ENCODE measurements around the gene LDLRAD3. TPM values are rescaled to one million over a fixed set of nuclear protein-coding genes. Genes with fewer than 3 reads are reported as not detected.

Gene LDLRAD3
- total RNA-seq, 1 experiment from 2014 or later: 12.1 TPM

- Histone ChIP-seq H3K79me2 (ENCODE audit: insufficient read depth, low read length) (no peaks in the 10 kb centered on the region), H4K8ac (replicated peaks; ENCODE audit: insufficient read length, low read depth, low read length) (no peak overlapping the region), H3T11ph (ENCODE audit: low read length) (no peak overlapping the region), H2AK5ac (ENCODE audit: insufficient read length, low read length) (no peak overlapping the region), H2BK12ac (ENCODE audit: insufficient read length, low read depth, low read length) (no peak overlapping the region), H3K27ac (ENCODE audit: insufficient read length, low read depth, low read length) (no peak overlapping the region), H3K27me3 (ENCODE audit: insufficient read depth, low read length) (no peaks in the 10 kb centered on the region), H3K23ac (ENCODE audit: insufficient read length, low read depth, low read length) (no peak overlapping the region), H4K91ac (ENCODE audit: insufficient read length, low read depth, low read length) (no peak overlapping the region), H4K5ac (ENCODE audit: insufficient read length, low read depth, low read length) (no peak overlapping the region), H3K4me2 (ENCODE audit: insufficient read depth, insufficient read length, low read length) (no peak overlapping the region), H3K18ac (ENCODE audit: insufficient read length, low read depth, low read length) (no peak overlapping the region), H2BK5ac (ENCODE audit: insufficient read length, low read length) (peak overlapping the region; percentile 26), H2BK120ac (ENCODE audit: low read depth, low read length, poor library complexity, severe bottlenecking) (no peak overlapping the region), H3K23me2 (ENCODE audit: insufficient read length, low read depth, low read length, poor library complexity, severe bottlenecking) (no peaks in the 10 kb centered on the region), H3K4ac (ENCODE audit: low read depth, low read length) (no peak overlapping the region; the same call in 1 of the 2 replicates), H2BK15ac (ENCODE audit: low read depth, low read length) (no peak overlapping the region), H2AFZ (ENCODE audit: low read length) (no peak overlapping the region), H2BK20ac (ENCODE audit: low read depth, low read length, poor library complexity, severe bottlenecking) (no peak overlapping the region), H3K9me3 (ENCODE audit: control insufficient read depth, low read depth, low read length) (no peaks in the 10 kb centered on the region), H3K9ac (ENCODE audit: extremely low read depth, insufficient read length, low read length) (no peak overlapping the region), H3K14ac (ENCODE audit: insufficient read depth, low read length) (peak overlapping the region; percentile 68; the same call in 1 of the 2 replicates), H3K56ac (ENCODE audit: insufficient read length, low read depth, low read length) (no peak overlapping the region), H3K79me1 (ENCODE audit: insufficient read depth, low read depth, low read length, poor library complexity, severe bottlenecking) (no peaks in the 10 kb centered on the region), H3K4me1 (ENCODE audit: insufficient read depth, low read length) (no peaks in the 10 kb centered on the region), H4K20me1 (ENCODE audit: control insufficient read depth, insufficient read depth, insufficient read length) (no peaks in the 10 kb centered on the region)
- Mint-ChIP-seq H3K4me1 (peaks cover 9% of the 10 kb centered on the region in 2 experiments), H3K27me3 (ENCODE audit: low read depth) (no peaks in the 10 kb centered on the region), H3K36me3 (ENCODE audit: insufficient read depth in 1 of 3, low read depth in 3 of 3) (peaks cover 25 to 46% (median 35%) of the 10 kb centered on the region in 3 experiments), H3K4me3 (no peak overlapping the region), H3K27ac (peak overlapping the region in 1 of 3 experiments; percentile 40; a peak in 1 of 7 replicates), H3K9me3 (peaks cover 19 to 28% of the 10 kb centered on the region in 2 experiments)
- no peak for TF ChIP-seq CTCF (conservative IDR thresholded peaks at IDR 0.05)
- DNase-seq: no peak
- WGBS (ENCODE audit: extremely low coverage, insufficient read length, low lambda C conversion rate): no CpG with 5 or more reads among the region's 11 CpGs
Observed at GRCh38 chr11:36078686-36079055, 134.8 kb downstream of the LDLRAD3 start.
